Neuronal stem cell (in vitro differentiated cells): Measurements from ENCODE around the gene ZFP36L1.
A peak's percentile ranks its signal among the peaks of the same experiment; 100 is the strongest.

Experiments used
- DNase-seq: peaks from one replicate; pipeline ENCODE4 v3.0.0-alpha.2; 2013; ENCODE audit warnings: low spot score
- H2AFZ ChIP-seq: one replicate; pipeline ENCODE4 v1.6.1; 2013; ENCODE audit warnings: mild to moderate bottlenecking, low read length, inconsistent platforms
- H2AK5ac ChIP-seq: 2 replicates; pipeline ENCODE4 v1.6.1; 2013; ENCODE audit warnings: low read depth, mild to moderate bottlenecking, inconsistent platforms, low read length, moderate library complexity, mixed read lengths
- H2BK120ac ChIP-seq: 2 replicates; pipeline ENCODE4 v1.6.1; 2013; ENCODE audit warnings: low read depth, mild to moderate bottlenecking, inconsistent platforms, low read length, moderate library complexity, mixed read lengths
- H2BK12ac ChIP-seq: one replicate; pipeline ENCODE4 v1.6.1; 2013; ENCODE audit warnings: low read length, inconsistent platforms
- H2BK15ac ChIP-seq: 2 replicates; pipeline ENCODE4 v1.6.1; 2013; ENCODE audit warnings: mild to moderate bottlenecking, low read length, inconsistent platforms, mixed read lengths
- H2BK5ac ChIP-seq: one replicate; pipeline ENCODE4 v1.6.1; 2013; ENCODE audit warnings: inconsistent platforms, mild to moderate bottlenecking, low read length, moderate library complexity
- H3K14ac ChIP-seq: one replicate; pipeline ENCODE4 v1.6.1; 2013; ENCODE audit warnings: low read length, inconsistent platforms
- H3K18ac ChIP-seq: 2 replicates; pipeline ENCODE4 v1.6.1; 2013; ENCODE audit warnings: low read length, inconsistent platforms
- H3K23ac ChIP-seq: 2 replicates; pipeline ENCODE4 v1.6.1; 2013; ENCODE audit warnings: low read depth, mild to moderate bottlenecking, mixed read lengths, low read length, inconsistent platforms; ENCODE audit not compliant: poor library complexity
- H3K27ac ChIP-seq: replicated peaks from 3 replicates; pipeline ENCODE4 v1.5.1; 2013; ENCODE audit warnings: low read length, inconsistent platforms
- H3K27me3 ChIP-seq, 3 experiments: 2 replicates each; pipeline ENCODE4 v1.6.1; 2013; ENCODE audit warnings: low read length in 3 of 3, mild to moderate bottlenecking in 2 of 3, inconsistent platforms in 1 of 3, low read depth in 1 of 3, mixed read lengths in 1 of 3, moderate library complexity in 1 of 3; ENCODE audit not compliant: control insufficient read depth in 3 of 3, insufficient read depth in 3 of 3
- H3K36me3 ChIP-seq, 2 donors: replicated peaks in 1 of 2; 2 replicates each; pipeline ENCODE4 v1.6.1; 2013; ENCODE audit warnings: low read length in 2 of 2; ENCODE audit not compliant: control insufficient read depth in 2 of 2, insufficient read depth in 2 of 2
- H3K4ac ChIP-seq: 2 replicates; pipeline ENCODE4 v1.6.1; 2013; ENCODE audit warnings: inconsistent platforms, mild to moderate bottlenecking, low read length, moderate library complexity
- H3K4me1 ChIP-seq, 2 donors: 1 replicate in 1 of 2; 2 replicates in 1 of 2; pipeline ENCODE4 v1.6.1; 2013; ENCODE audit warnings: low read length in 2 of 2, low read depth in 1 of 2; ENCODE audit not compliant: control insufficient read depth in 2 of 2, insufficient read depth in 1 of 2
- H3K4me2 ChIP-seq: one replicate; pipeline ENCODE4 v1.6.1; 2013; ENCODE audit warnings: mild to moderate bottlenecking, low read length, inconsistent platforms; ENCODE audit not compliant: insufficient read depth, poor library complexity, severe bottlenecking
- H3K4me3 ChIP-seq, 2 donors: 2 replicates each; pipeline ENCODE4 v1.5.1; 2013; ENCODE audit warnings: low read length in 2 of 2, mild to moderate bottlenecking in 2 of 2, inconsistent platforms in 1 of 2, moderate library complexity in 1 of 2
- H3K79me1 ChIP-seq: one replicate; pipeline ENCODE4 v1.6.1; 2013; ENCODE audit warnings: low read depth, mild to moderate bottlenecking, inconsistent platforms, low read length, moderate library complexity
- H3K9ac ChIP-seq: one replicate; pipeline ENCODE4 v1.6.1; 2013; ENCODE audit warnings: mild to moderate bottlenecking, low read depth, low read length, inconsistent platforms; ENCODE audit not compliant: poor library complexity
- H3K9me3 ChIP-seq, 2 donors: replicated peaks in 1 of 2; 2 replicates each; pipeline versions ENCODE3 to v1.6.1; 2013; ENCODE audit warnings: low read length in 2 of 2, mild to moderate bottlenecking in 2 of 2, inconsistent platforms in 1 of 2, low read depth in 1 of 2, mixed read lengths in 1 of 2, moderate library complexity in 1 of 2; ENCODE audit not compliant: control insufficient read depth in 2 of 2, insufficient read depth in 1 of 2
- H4K8ac ChIP-seq: one replicate; pipeline ENCODE4 v1.6.1; 2013; ENCODE audit warnings: low read depth, mild to moderate bottlenecking, inconsistent platforms, low read length, moderate library complexity
- H4K91ac ChIP-seq: one replicate; pipeline ENCODE4 v1.6.1; 2013; ENCODE audit warnings: low read length, low read depth, mild to moderate bottlenecking, inconsistent platforms; ENCODE audit not compliant: poor library complexity
- WGBS, 2 donors: extraction: QIAGEN DNeasy Blood & Tissue Kit; methylation state at CpG; one replicate each; pipeline ENCODE4 v1.1.7; 2013; ENCODE audit warnings: missing lambda C conversion rate in 2 of 2, mixed read lengths in 1 of 2; ENCODE audit not compliant: insufficient read length in 2 of 2, insufficient replicate concordance in 1 of 2; ENCODE audit errors: extremely low coverage in 2 of 2; 5-methylcytosine and 5-hydroxymethylcytosine counted together

Gene ZFP36L1

DNA sequence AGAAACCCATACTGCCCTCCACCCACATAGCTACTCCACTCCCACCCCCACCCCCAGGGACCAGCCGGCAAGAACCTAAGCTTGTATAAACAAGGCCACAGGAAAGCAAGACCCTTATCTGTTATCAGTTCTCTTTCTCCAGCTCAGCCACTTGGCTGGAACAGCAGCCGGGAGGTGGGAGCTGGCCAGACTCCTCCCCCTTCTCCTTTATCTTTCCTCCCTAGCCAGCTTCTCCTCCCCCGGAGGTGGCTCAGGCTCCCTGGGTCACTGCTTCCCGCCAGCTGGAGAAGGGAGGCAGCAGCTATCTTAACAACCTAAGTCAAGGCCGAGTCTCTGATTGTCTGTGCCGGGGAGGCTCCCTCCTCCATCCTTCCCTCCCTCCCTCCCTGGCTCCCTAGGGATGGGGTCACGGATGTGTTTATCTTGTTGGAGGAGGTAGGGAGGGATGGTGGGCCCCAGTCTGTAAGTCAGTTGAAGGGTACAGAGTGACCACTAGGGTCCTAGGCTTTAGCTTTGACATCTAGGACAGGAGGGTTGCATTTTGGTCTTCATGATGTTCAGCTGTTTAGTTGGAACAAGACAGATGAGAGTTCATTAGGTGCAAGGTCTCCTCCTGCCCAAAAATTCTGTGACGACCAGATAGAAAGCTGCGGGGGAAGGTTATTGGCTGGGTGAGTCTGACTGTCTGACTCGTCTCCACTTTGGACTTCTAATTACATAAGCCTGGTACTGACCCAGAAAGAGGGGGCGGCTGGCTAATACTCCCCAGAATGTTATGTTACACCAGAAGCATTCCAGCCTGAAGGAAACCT lies 29.7 kb downstream of the ZFP36L1 start:
- no peaks in the 10 kb centered on the region for H3K9me3 ChIP-seq
- WGBS, 2 donors, result no CpG with 5 or more reads among the region's 11 CpGs
- no peak overlapping the region for H3K14ac ChIP-seq
- H3K23ac ChIP-seq, result no peak overlapping the region
- H2AK5ac ChIP-seq, result no peak overlapping the region
- H2AFZ ChIP-seq, result peak overlapping the region; percentile 85
- H2BK15ac ChIP-seq, result no peak overlapping the region
- H3K27ac ChIP-seq, result no peak overlapping the region
- H2BK12ac ChIP-seq, result no peak overlapping the region
- no peak overlapping the region for H2BK120ac ChIP-seq
- peak overlapping the region; percentile 32 for H3K18ac ChIP-seq
- DNase-seq, result peak; percentile 33
- H3K4me1 ChIP-seq, result peaks cover 12 to 13% of the 10 kb centered on the region in 2 donors
- H3K36me3 ChIP-seq, result no peaks in the 10 kb centered on the region
- no peaks in the 10 kb centered on the region for H3K27me3 ChIP-seq
- H3K4ac ChIP-seq, result no peak overlapping the region
- H3K9ac ChIP-seq, result no peak overlapping the region
- H4K8ac ChIP-seq, result no peak overlapping the region
- H3K4me2 ChIP-seq, result no peak overlapping the region
- no peak overlapping the region for H4K91ac ChIP-seq
- no peaks in the 10 kb centered on the region for H3K79me1 ChIP-seq
- no peak overlapping the region for H2BK5ac ChIP-seq
- H3K4me3 ChIP-seq, result no peak overlapping the region

DNA sequence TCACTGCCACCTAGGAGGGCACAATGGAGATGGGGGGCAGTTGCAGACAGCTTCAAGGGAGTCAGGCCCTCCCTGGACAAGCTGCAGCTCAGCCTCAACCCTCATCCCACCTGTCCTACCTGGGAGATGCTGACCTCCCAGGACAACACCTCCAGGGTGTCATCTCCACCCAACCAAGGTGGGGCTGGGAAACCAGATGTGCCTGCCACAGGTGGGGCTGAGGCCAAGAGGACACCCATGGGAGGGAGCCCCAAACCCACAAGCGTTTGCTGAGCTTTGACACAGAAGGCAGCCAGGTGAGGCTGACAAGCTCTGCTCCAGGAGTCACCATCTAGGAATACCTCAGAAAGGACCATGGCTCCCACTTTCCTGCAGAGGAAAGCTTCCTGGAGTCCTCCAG lies 31.5 kb downstream of the ZFP36L1 start:
- no peak overlapping the region for H4K8ac ChIP-seq
- H3K9ac ChIP-seq, result no peak overlapping the region
- H2BK12ac ChIP-seq, result no peak overlapping the region
- no peak overlapping the region for H3K23ac ChIP-seq
- H2BK15ac ChIP-seq, result no peak overlapping the region
- H3K4ac ChIP-seq, result no peak overlapping the region
- no peak for DNase-seq
- no peak overlapping the region for H2BK120ac ChIP-seq
- H3K4me3 ChIP-seq, result no peak overlapping the region
- H3K9me3 ChIP-seq, result no peaks in the 10 kb centered on the region
- peak overlapping the region; percentile 41 for H2AK5ac ChIP-seq
- no peak overlapping the region for H4K91ac ChIP-seq
- peaks cover 12 to 13% of the 10 kb centered on the region in 2 donors for H3K4me1 ChIP-seq
- H3K4me2 ChIP-seq, result no peak overlapping the region
- H3K27me3 ChIP-seq, result no peaks in the 10 kb centered on the region
- H2BK5ac ChIP-seq, result no peak overlapping the region
- no CpG with 5 or more reads among the region's 1 CpG for WGBS, 2 donors
- H3K79me1 ChIP-seq, result no peaks in the 10 kb centered on the region
- no peak overlapping the region for H3K14ac ChIP-seq
- H3K36me3 ChIP-seq, result no peaks in the 10 kb centered on the region
- no peak overlapping the region for H2AFZ ChIP-seq
- H3K18ac ChIP-seq, result peak overlapping the region; percentile 0
- no peak overlapping the region for H3K27ac ChIP-seq

DNA sequence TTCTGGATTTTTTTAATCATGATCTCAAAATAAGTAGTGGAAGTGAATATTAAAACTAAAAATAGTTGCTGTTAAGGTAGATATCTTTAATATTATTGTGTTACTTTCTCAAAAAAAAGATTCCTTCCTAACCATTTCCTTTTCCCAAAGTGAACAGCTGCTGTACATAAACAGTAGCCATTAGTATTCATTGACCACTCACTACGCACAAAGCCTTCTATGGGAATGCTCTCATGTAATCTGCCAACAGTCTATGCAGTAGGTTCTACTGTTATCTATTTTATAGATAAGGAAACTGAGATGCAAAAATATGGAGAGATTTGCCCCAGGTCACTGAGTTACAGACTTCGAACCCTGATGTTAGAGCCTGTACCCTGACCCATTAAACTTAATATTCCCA lies 32.1 kb downstream of the ZFP36L1 start:
- Histone ChIP-seq H2AFZ (no peak overlapping the region), H3K27ac (no peak overlapping the region), H3K4me2 (no peak overlapping the region), H3K14ac (no peak overlapping the region), H2BK15ac (no peak overlapping the region), H2BK12ac (no peak overlapping the region), H3K9me3 (no peaks in the 10 kb centered on the region), H3K27me3 (no peaks in the 10 kb centered on the region), H3K9ac (no peak overlapping the region), H3K4me1 (peaks cover 12 to 13% of the 10 kb centered on the region in 2 donors), H3K18ac (no peak overlapping the region), H4K91ac (no peak overlapping the region), H4K8ac (no peak overlapping the region), H3K4me3 (no peak overlapping the region), H3K79me1 (no peaks in the 10 kb centered on the region), H3K36me3 (no peaks in the 10 kb centered on the region), H2AK5ac (no peak overlapping the region), H3K4ac (no peak overlapping the region), H3K23ac (no peak overlapping the region), H2BK5ac (no peak overlapping the region), H2BK120ac (no peak overlapping the region)
- DNase-seq, result no peak
- WGBS, 2 donors, result no CpG with 5 or more reads among the region's 2 CpGs

DNA sequence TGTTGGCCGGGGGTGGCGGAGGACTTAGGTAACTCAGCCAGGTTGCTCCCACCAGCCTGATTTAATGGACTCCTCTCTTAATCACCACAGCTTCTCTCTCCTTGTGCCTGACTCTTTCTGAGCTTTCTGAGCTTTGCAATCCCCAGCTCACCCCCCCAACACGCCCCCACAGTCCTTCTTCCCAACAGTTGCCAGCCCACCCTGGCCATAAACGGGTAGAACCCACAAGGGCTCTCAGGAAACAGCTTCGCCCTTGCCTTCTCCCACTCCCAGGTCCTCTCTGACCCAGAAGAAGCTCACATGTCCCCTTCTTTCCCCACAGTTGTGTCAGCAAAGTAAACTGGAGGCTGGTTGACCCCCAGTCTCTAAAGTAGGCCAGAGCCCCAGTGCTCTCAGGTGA lies 32.9 kb downstream of the ZFP36L1 start:
- peaks cover 12 to 13% of the 10 kb centered on the region in 2 donors for H3K4me1 ChIP-seq
- H2AFZ ChIP-seq, result no peak overlapping the region
- H2AK5ac ChIP-seq, result no peak overlapping the region
- H3K23ac ChIP-seq, result no peak overlapping the region
- no peak overlapping the region for H4K91ac ChIP-seq
- H3K4ac ChIP-seq, result no peak overlapping the region
- no peaks in the 10 kb centered on the region for H3K27me3 ChIP-seq
- H2BK15ac ChIP-seq, result no peak overlapping the region
- no CpG with 5 or more reads among the region's 5 CpGs for WGBS, 2 donors
- no peak overlapping the region for H3K4me3 ChIP-seq
- no peak overlapping the region for H4K8ac ChIP-seq
- no peak overlapping the region for H3K9ac ChIP-seq
- H3K4me2 ChIP-seq, result no peak overlapping the region
- no peaks in the 10 kb centered on the region for H3K36me3 ChIP-seq
- H3K14ac ChIP-seq, result no peak overlapping the region
- H2BK120ac ChIP-seq, result no peak overlapping the region
- H3K27ac ChIP-seq, result no peak overlapping the region
- no peaks in the 10 kb centered on the region for H3K9me3 ChIP-seq
- H3K79me1 ChIP-seq, result no peaks in the 10 kb centered on the region
- DNase-seq, result no peak
- no peak overlapping the region for H2BK12ac ChIP-seq
- no peak overlapping the region for H2BK5ac ChIP-seq
- no peak overlapping the region for H3K18ac ChIP-seq
